PC-3 (cell line): ENCODE data around the gene CASP10. TPM values are rescaled to one million over a fixed set of nuclear protein-coding genes. Genes with fewer than 3 reads are reported as not detected.
"Not testable (repeated sequence)": the region's sequence is repeated elsewhere in the genome, so short reads cannot be mapped to it uniquely, and the experiment has no call there.

ENCODE experiments used
- ATAC-seq: fragments of 200-7000 bp; cut with Tn5 transposase; 2 replicates; pipeline ENCODE4 v1.9.1; 2020; ENCODE audit warnings: mild to moderate bottlenecking, moderate library complexity
- BruUV-seq: library from RNA; stranded (reverse); fragments of 400-500 nt; replicated peaks from 2 replicates; lab custom pipeline; 2021; lab: Mats Ljungman, UMichigan
- CTCF ChIA-PET: fragments of 300-600 bp; sonication (Branson Sonifier 250); formaldehyde crosslinking; loops from one replicate; lab custom pipeline; 2022; ENCODE audit warnings: antibody characterized with exemption; lab: Charles Lee
- POLR2A ChIA-PET: fragments of 300-600 bp; sonication (Branson Sonifier 250); formaldehyde crosslinking; loops from one replicate; lab custom pipeline; 2022; ENCODE audit warnings: antibody characterized with exemption; ENCODE audit not compliant: unreplicated experiment; lab: Charles Lee
- DNase-seq: peaks from one replicate; pipeline ENCODE4 v3.0.0-alpha.2; 2015
- H2AFZ ChIP-seq: fragments of 300-600 bp; sonication (generic); 2 replicates; pipeline ENCODE4 v1.6.0; 2016; ENCODE audit warnings: antibody characterized with exemption, low read length
- H3F3A ChIP-seq: fragments of 300-600 bp; sonication (generic); one replicate; pipeline ENCODE4 v1.6.0; 2017; ENCODE audit warnings: antibody characterized with exemption, low read length, control low read depth, mild to moderate bottlenecking; ENCODE audit not compliant: unreplicated experiment
- H3K27ac ChIP-seq: fragments of 300-600 bp; sonication (generic); 2 replicates; pipeline ENCODE4 v1.5.1; 2016; ENCODE audit warnings: mild to moderate bottlenecking, low read length
- H3K27me3 ChIP-seq: fragments of 300-600 bp; sonication (generic); 2 replicates; pipeline ENCODE4 v1.6.1; 2016; ENCODE audit warnings: low read length, mixed read lengths
- H3K36me3 ChIP-seq: fragments of 300-600 bp; sonication (generic); 2 replicates; pipeline ENCODE4 v1.6.1; 2016; ENCODE audit warnings: low read depth, mixed run types, low read length, mixed read lengths
- H3K4me1 ChIP-seq: fragments of 300-600 bp; sonication (generic); 2 replicates; pipeline ENCODE4 v1.5.1; 2016; ENCODE audit warnings: low read length; ENCODE audit not compliant: insufficient read depth
- H3K4me2 ChIP-seq: fragments of 300-600 bp; sonication (generic); 2 replicates; pipeline ENCODE4 v1.6.0; 2016; ENCODE audit warnings: low read length
- H3K4me3 ChIP-seq: fragments of 300-600 bp; sonication (generic); 2 replicates; pipeline ENCODE4 v1.5.1; 2016; ENCODE audit warnings: mild to moderate bottlenecking, low read length, mixed read lengths
- H3K79me2 ChIP-seq: fragments of 300-600 bp; sonication (generic); 2 replicates; pipeline ENCODE4 v1.6.1; 2017; ENCODE audit warnings: low read length, mixed read lengths
- H3K9ac ChIP-seq: fragments of 300-600 bp; sonication (generic); 2 replicates; pipeline ENCODE4 v1.6.0; 2016; ENCODE audit warnings: mild to moderate bottlenecking, low read length
- H3K9me2 ChIP-seq: fragments of 300-600 bp; sonication (generic); replicated peaks from 2 replicates; pipeline ENCODE4 v1.6.1; 2016; ENCODE audit warnings: mixed run types, low read length, mixed read lengths
- H3K9me3 ChIP-seq: fragments of 300-600 bp; sonication (generic); 2 replicates; pipeline ENCODE4 v1.6.1; 2016; ENCODE audit warnings: low read length, mixed read lengths
- H4K20me1 ChIP-seq: fragments of 300-600 bp; sonication (generic); 2 replicates; pipeline ENCODE4 v1.6.1; 2016; ENCODE audit warnings: low read length, mixed read lengths
- EZH2 ChIP-seq: fragments of 300-600 bp; sonication (generic); IDR thresholded peaks from one replicate; pipeline ENCODE4 v1.6.1; 2017; ENCODE audit warnings: antibody characterized with exemption, mild to moderate bottlenecking, low read length; ENCODE audit not compliant: unreplicated experiment
- EZH2phosphoT487 ChIP-seq: fragments of 300-600 bp; sonication (generic); IDR thresholded peaks from 2 replicates; pipeline ENCODE4 v1.6.1; 2018; ENCODE audit warnings: mild to moderate bottlenecking, antibody characterized with exemption, low read length, borderline replicate concordance
- intact Hi-C: fragments of 100-400 bp; cut with micrococcal nuclease; formaldehyde crosslinking; loops from 2 replicates; pipeline ENCODE4 v1.9.0; 2023
- total RNA-seq: library from RNA; depleted of rRNA; stranded (reverse); fragments of >200 nt; gene quantifications from 2 replicates; pipeline ENCODE4 v1.2.3, GENCODE V29; 2014
- TF ChIP-seq, protein P1 (sequence below): fragments of 300-600 bp; sonication (generic); conservative IDR thresholded peaks from 2 replicates; pipeline ENCODE4 v1.5.1; 2017; ENCODE audit warnings: antibody characterized with exemption, low read depth, mild to moderate bottlenecking, low read length

Gene CASP10
- total RNA-seq, 1 experiment from 2014 or later, result 4.2 TPM

DNA sequence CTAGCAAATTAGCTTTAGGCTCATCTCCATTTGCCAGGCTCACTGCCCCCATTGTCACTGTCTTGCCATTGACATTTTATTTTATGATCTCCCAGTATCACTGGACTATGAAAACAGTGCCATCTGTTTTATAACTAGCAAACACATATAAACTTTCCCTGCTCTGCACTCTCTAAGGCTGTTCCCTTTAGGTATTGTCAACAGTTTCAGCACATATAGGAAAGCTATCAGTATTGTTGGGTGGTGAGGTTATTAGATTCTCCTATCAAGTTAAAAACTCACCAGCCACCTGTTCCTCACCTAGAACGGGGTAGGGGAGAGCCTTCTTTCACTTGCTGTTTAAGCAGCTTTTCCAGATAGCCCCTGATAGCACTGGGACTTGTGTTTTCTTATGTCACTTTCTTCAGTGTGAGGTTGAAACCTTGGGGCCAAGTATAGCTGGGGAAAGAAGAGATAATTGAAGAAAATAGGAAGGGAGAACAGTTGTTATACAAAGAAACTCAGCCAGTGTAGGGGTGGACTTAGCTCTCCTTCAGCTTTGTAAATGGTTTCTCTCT is 34.4 kb upstream of the CASP10 start:
- Histone ChIP-seq H3K4me2 (peak overlapping the region; percentile 84), H3K9ac (peak overlapping the region; percentile 37), H3K27me3 (no peaks in the 10 kb centered on the region), H3K36me3 (peaks cover 4% of the 10 kb centered on the region; the same call in 1 of the 2 replicates), H2AFZ (no peak overlapping the region), H3K27ac (peak overlapping the region; percentile 89), H3K4me3 (peak overlapping the region; percentile 52; the same call in 1 of the 2 replicates), H4K20me1 (no peaks in the 10 kb centered on the region), H3K79me2 (peaks cover 12% of the 10 kb centered on the region), H3K9me2 (no peaks in the 10 kb centered on the region), H3K4me1 (peaks cover 46% of the 10 kb centered on the region), H3F3A (peaks cover 21% of the 10 kb centered on the region), H3K9me3 (no peaks in the 10 kb centered on the region)
- DNase-seq (no peak), ATAC-seq (peak; percentile 8; the same call in 1 of the 2 replicates)
- intact Hi-C loops, result loop anchor here (2.0 kb wide), 2 partner anchors 18 to 30 kb away; no protein-coding TSS in a partner anchor
- TSS peak; percentile 40 for BruUV-seq
- ChIA-PET CTCF (interaction anchor here (0.6 kb wide), 1 partner anchor 79 kb away, joined by 4 read pairs; no protein-coding TSS in a partner anchor), POLR2A (no interaction called here)
- TF ChIP-seq EZH2phosphoT487, result no peak
- TF ChIP-seq, protein P1, sequence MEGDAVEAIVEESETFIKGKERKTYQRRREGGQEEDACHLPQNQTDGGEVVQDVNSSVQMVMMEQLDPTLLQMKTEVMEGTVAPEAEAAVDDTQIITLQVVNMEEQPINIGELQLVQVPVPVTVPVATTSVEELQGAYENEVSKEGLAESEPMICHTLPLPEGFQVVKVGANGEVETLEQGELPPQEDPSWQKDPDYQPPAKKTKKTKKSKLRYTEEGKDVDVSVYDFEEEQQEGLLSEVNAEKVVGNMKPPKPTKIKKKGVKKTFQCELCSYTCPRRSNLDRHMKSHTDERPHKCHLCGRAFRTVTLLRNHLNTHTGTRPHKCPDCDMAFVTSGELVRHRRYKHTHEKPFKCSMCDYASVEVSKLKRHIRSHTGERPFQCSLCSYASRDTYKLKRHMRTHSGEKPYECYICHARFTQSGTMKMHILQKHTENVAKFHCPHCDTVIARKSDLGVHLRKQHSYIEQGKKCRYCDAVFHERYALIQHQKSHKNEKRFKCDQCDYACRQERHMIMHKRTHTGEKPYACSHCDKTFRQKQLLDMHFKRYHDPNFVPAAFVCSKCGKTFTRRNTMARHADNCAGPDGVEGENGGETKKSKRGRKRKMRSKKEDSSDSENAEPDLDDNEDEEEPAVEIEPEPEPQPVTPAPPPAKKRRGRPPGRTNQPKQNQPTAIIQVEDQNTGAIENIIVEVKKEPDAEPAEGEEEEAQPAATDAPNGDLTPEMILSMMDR, result no peak
- no peak for TF ChIP-seq EZH2

DNA sequence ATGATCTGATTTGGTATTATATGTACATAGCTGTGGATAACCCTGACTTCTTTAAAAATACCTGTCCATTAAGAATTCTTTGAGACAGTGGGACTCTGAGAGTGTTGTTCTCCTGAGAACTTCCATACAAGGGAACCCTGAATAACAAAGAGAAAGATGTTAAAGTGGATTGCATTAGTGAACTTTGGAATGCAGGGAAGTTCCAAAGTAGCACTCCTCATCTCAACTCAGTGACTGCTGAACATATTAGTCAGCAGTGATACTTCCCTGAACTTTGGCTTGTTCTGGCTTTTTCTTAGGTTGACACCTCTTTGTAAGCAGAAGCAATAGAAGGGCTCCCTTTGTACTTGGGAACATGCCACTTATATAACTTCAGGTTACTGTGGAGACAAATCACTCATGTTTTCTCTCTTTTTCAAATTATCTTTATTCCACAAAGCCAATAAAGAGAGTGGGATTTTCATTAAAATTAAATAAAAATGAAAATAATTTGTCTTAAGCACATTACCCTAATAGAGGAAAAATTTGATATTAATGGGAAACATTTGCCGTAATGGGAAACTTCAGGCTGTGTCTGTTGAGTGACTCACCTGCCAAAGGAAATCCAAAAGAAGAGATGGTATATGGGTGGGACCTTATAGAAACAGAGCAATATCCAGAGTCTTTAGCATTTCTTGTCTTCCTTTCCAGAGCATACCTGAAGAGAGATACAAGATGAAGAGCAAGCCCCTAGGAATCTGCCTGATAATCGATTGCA is 33.7 kb upstream of the CASP10 start:
- H3K9ac ChIP-seq, result peak overlapping the region; percentile 37
- peak overlapping the region; percentile 89 for H3K27ac ChIP-seq
- H3K4me3 ChIP-seq, result peak overlapping the region; percentile 52
- ChIA-PET CTCF (interaction anchor here (0.6 to 0.7 kb wide), 2 partner anchors 9 to 80 kb away, joined by 3 to 4 read pairs; no protein-coding TSS in a partner anchor), POLR2A (no interaction called here)
- ATAC-seq (peak; percentile 68), DNase-seq (peak; percentile 94)
- intact Hi-C loops, result loop anchor here (1.0 to 2.0 kb wide), 3 partner anchors 9 to 30 kb away; no protein-coding TSS in a partner anchor
- no peaks in the 10 kb centered on the region for H3K9me2 ChIP-seq
- peaks cover 21% of the 10 kb centered on the region for H3F3A ChIP-seq
- no peak overlapping the region; the same call in 1 of the 2 replicates for H2AFZ ChIP-seq
- peaks cover 4% of the 10 kb centered on the region; the same call in 1 of the 2 replicates for H3K36me3 ChIP-seq
- H3K4me2 ChIP-seq, result peak overlapping the region; percentile 84
- H4K20me1 ChIP-seq, result no peaks in the 10 kb centered on the region
- TSS peak; percentile 37 for BruUV-seq
- H3K4me1 ChIP-seq, result peaks cover 46% of the 10 kb centered on the region
- TF ChIP-seq EZH2phosphoT487 (no peak), EZH2 (no peak)
- TF ChIP-seq, protein P1, result no peak
- peaks cover 12% of the 10 kb centered on the region for H3K79me2 ChIP-seq
- no peaks in the 10 kb centered on the region for H3K27me3 ChIP-seq
- H3K9me3 ChIP-seq, result no peaks in the 10 kb centered on the region

DNA sequence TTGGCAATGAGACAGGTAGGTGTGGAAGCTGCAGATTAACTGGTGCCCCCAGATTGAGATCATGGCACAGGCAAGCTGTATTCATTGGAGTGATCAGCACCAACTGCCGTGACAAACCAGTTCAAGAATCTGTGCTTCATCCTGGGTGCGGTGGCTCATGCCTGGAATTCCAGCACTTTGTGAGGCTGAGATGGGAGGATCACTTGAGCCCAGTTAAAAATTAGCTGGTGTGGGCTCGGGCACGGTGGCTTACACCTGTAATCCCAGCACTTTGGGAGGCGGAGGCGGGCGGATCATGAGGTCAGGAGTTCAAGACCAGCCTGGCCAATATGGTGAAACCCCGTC is 33.1 kb upstream of the CASP10 start:
- ATAC-seq (peak; percentile 49), DNase-seq (peak; percentile 88)
- Histone ChIP-seq H3K4me3 (peak overlapping the region; percentile 52), H3K27ac (peak overlapping the region; percentile 89), H3K4me1 (peaks cover 46% of the 10 kb centered on the region), H3F3A (peaks cover 21% of the 10 kb centered on the region), H3K79me2 (peaks cover 12% of the 10 kb centered on the region), H3K9ac (peak overlapping the region; percentile 37), H3K4me2 (peak overlapping the region; percentile 84)
- H3K9me2 ChIP-seq, H2AFZ ChIP-seq, BruUV-seq, H4K20me1 ChIP-seq, POLR2A ChIA-PET, H3K36me3 ChIP-seq, H3K9me3 ChIP-seq, H3K27me3 ChIP-seq: not testable (repeated sequence)
- CTCF ChIA-PET, result interaction anchor here (0.7 kb wide), 1 partner anchor 8 kb away, joined by 3 read pairs; no protein-coding TSS in a partner anchor
- intact Hi-C loops, result loop anchor here (1.0 to 10.0 kb wide), 4 partner anchors 9 to 185 kb away; partner anchors contain the start of gene ORC2
